ENCODE results near the gene TMCC2.

GRCh38 chr1:205187420-205187819 lies 40.3 kb upstream of the TMCC2 start:
- TF ChIP-seq POLR2A (IDR thresholded peaks at IDR 0.05) (no peak), CTCF (IDR thresholded peaks at IDR 0.05) (no peak)

All from Peyer's patch (tissue), 4 donors.